ENCODE results near the gene ERN1. TPM values are rescaled to one million over a fixed set of nuclear protein-coding genes. Genes with fewer than 3 reads are reported as not detected.

ERN1 gene
- total and polyA plus RNA-seq, 2 of the 8 experiments (the other 6 are each of a cell fraction or from before 2014, with no cell fraction given) = 1.8 to 3.9 TPM

GRCh38 chr17:64075913-64076312 lies 54.0 kb downstream of the ERN1 start (continued):
- no peak for TF ChIP-seq GABPA (IDR thresholded peaks at IDR 0.05; ENCODE audit: borderline replicate concordance, insufficient read depth, low read length)
